NCI-H146 treated with DMSO at 0.1 percent for 48 hours (cell line): Measurements from ENCODE around the gene ZBTB7C.

Source experiments
- DNase-seq: peaks from one replicate; lab custom pipeline; 2025; ENCODE audit not compliant: unreplicated experiment; lab: John Stamatoyannopoulos, UW

Gene ZBTB7C

GRCh38 chr18:48100165-48100575 is 309.0 kb downstream of the ZBTB7C start:
- DNase-seq, result no peak

DNA sequence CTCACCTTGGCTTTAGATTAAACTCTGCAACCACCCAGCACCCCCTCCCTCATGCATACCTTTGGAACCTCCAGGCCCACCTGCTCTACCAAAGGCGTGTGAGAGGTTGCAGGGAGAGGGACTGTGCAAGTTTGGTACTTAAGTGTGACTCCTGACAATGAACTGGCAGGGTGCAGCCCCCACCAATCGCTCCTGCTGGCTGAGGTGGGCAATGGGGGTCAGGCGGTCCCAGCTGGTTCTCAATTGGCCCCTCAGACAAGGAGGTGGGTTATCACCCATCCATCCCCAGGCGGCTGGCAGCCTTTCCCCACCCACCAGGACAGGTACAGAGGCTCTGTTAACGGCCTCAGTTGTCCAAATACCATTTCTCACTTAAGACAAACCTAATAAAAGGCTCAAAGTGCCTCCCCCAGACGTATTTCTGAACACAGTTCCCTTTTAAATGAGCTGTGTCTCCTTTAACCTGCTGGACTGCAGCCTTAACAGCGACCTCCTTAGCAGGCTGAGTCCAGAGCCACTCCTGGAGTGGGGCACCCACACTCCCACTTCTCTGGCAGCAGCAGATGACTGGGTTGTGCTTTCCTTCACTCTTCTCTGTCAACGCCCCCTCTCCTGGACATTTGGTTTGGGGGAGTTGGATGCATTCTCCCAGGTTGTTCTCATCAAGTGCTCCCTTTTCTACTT is 309.6 kb downstream of the ZBTB7C start:
- DNase-seq, result no peak

- no peak for DNase-seq
Observed at GRCh38 chr18:48098538-48098937, 310.6 kb downstream of the ZBTB7C start.

DNA sequence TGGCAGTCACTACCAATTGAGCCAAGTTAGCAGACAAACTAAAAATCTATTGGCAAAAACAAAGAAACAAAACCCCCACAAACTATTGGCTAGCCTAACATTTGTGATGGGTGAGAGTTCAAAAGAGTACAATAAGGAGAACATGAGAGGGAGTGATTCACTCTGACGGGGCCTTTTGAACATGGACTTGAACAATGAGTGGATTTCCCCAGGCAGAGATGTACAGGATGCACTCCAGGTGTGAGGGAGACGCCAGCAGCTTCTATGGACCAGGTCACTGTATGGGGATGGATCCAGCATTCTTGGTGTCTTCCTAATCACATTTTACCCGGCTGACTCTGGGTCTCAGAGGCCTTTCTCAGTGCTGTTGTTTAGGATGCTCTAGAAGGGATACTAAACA is 311.2 kb downstream of the ZBTB7C start:
- DNase-seq, result no peak

GRCh38 chr18:48095726-48096125 is 313.5 kb downstream of the ZBTB7C start:
- no peak for DNase-seq

DNA sequence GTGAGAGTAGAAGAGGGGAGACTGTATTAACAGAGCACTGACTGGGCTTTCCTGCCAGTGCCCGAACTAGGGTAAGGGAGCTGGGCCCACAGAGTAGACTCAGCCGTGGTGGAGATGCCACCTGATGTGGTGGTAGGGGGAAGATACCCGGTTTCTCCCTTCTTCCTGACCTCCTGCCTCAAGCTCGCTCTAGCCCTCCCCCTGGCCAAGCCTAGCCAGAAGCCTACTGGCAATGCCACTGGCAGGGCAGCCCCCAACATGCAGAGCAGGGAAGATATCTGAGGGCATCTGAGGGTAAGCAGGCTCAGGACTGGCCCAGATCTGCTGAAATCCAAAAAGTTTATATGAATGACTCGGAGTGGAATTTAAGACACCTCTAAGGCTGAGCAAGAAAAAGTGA is 316.1 kb downstream of the ZBTB7C start:
- DNase-seq, result no peak

- DNase-seq, result no peak
Observed at GRCh38 chr18:48091869-48092497, 317.2 kb downstream of the ZBTB7C start.

DNA sequence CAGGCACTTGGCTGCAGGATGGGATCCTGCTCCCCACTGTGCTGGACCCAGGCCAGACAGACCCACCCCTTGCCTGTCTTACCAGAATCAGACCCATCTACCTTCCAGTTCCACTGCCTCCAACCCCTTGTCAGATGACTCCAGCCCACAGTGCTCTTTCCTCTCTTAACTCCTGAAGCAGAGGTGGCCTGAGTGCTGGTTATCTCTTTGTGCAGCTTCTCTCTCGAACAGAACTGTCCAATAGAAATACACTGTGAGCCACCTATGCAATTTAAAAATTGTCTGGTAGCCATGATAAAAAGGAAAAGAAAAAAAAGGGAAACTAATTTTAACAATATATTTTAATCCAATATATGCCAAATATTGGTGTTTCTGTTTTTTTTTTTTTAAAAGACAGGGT is 318.5 kb downstream of the ZBTB7C start:
- no peak for DNase-seq

- no peak for DNase-seq
Observed at GRCh38 chr18:48090021-48090420, 319.2 kb downstream of the ZBTB7C start.

DNA sequence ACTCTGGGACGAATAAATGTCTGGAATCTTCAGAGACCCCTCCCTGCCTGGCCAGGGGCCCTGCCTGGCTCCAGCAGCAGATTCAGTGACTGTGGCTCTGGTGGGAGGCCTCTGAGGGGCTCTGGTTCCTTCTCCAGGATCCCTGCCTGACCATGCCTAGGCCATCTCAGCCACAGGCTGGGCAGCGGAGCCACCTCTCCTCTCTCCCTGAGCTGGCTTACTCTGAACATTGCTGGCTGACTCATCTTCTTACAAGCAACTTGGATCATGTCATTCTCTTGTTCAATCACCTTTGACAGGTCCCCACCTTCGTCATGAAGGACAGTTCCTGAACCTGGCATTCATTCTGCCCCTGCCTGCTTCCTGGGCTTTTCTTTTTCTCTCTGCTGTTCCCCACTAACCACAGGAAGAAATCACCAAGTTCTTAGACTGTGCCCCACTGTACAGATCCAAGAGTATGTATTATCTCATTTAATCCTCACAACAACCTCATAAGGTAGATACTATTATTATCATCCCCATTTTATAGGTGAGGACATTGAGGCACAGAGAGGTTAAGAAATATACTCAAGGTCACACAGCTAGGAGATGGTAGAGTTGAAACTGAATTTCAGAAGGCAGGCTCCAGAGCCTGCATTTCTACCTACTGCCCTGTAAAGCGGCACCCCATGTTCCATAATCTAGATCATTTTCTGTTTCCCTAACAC is 323.2 kb downstream of the ZBTB7C start:
- no peak for DNase-seq

DNA sequence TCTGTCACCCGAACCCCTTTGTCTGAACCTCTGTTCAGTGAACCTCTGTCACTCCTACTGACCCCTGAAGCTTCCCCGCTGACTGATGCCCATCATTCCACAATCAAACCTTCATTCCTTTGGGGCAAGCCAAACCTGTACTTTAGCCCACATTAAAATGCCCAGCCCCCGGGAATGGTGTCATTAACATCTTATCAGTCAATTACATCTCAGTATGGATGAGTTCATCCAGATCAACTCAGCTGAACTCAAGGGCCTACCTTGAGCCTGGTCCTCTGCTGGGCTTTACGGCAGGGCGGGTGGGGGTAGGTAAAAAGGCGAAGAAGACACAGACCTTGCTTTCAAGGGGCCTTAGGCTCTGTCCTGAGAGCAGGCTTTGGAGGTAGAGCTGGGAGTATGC is 324.3 kb downstream of the ZBTB7C start:
- no peak for DNase-seq

GRCh38 chr18:48084041-48084757 is 325.0 kb downstream of the ZBTB7C start:
- no peak for DNase-seq

DNA sequence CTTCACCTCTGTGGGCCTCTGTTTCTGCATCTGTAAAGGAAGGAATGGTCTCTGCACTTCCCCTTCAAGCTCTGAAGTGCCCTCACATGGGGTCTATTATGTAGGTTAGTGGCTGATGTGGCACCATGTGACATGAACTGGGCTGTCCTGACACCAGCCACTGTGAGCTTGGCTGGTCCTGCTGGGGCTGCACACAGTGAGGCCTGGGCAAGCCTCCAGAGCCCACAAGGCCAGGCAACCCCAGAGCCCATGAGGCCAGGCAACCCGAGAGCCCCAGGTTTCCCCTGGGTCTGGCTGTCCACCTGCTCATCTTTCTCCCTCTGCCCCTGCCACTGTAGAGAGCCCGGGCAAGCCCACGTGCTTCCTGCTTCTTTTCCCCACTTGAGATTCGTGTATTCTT is 328.6 kb downstream of the ZBTB7C start:
- DNase-seq, result no peak

DNA sequence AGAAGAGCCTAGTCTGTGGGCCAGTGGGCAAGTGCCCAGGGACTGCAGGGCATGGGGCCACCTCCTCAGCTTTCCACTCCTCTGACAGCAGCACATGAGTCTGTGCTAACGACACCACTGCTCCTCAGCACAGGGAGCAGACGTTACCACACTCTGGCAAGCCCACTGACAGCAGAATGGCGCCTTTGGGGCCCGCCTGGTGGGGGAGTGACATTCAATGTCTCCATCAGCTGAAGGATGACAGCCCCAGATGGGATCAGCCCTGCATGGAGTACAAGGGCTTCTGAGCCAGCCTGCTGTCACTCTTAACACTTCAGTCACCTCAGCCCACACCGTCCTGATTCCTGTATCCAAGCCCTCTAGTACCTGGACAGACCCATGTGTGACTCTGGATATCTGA is 329.3 kb downstream of the ZBTB7C start:
- no peak for DNase-seq

GRCh38 chr18:48078448-48078847 is 330.7 kb downstream of the ZBTB7C start:
- no peak for DNase-seq

DNA sequence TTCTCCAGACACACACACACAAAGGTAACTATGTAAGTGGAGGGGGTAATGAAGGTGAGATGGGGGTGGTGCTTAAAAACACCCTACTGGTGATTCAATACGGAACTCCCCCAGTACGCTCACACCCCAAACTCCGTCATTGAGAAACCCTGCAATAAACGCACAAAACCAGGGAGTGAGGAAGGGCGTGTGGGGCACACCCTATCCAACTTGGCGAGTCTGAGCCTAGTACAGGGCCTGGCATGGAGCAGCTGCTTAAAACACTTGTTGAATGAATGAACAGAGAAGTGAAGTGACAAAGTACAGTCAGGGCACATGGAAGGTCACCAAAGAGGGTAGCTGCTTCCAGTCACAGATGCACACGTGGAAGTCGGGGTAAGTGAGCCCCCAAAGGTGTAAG is 331.9 kb downstream of the ZBTB7C start:
- DNase-seq, result no peak

- DNase-seq, result no peak
Observed at GRCh38 chr18:48076461-48076860, 332.7 kb downstream of the ZBTB7C start.

DNA sequence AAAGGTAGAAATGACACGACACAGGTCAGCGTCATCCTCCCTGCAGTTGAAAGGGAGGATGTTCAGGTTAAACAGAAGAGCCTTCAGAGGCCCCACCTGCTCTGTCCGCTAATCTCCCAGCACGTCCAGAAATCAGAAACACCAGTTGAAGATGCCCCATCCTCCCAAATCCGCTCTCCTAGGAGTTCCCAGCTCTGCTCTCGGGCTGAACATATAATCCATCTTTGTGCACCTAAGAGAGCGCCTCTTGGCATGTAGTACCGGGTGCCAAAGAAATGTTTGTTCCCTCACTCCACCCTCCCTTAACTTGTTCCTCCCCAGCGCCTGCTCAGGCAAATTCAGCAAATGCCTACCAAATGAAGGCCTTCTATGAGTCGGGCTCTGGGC is 333.5 kb downstream of the ZBTB7C start:
- DNase-seq, result no peak

GRCh38 chr18:48074929-48075706 is 334.1 kb downstream of the ZBTB7C start:
- no peak for DNase-seq

DNA sequence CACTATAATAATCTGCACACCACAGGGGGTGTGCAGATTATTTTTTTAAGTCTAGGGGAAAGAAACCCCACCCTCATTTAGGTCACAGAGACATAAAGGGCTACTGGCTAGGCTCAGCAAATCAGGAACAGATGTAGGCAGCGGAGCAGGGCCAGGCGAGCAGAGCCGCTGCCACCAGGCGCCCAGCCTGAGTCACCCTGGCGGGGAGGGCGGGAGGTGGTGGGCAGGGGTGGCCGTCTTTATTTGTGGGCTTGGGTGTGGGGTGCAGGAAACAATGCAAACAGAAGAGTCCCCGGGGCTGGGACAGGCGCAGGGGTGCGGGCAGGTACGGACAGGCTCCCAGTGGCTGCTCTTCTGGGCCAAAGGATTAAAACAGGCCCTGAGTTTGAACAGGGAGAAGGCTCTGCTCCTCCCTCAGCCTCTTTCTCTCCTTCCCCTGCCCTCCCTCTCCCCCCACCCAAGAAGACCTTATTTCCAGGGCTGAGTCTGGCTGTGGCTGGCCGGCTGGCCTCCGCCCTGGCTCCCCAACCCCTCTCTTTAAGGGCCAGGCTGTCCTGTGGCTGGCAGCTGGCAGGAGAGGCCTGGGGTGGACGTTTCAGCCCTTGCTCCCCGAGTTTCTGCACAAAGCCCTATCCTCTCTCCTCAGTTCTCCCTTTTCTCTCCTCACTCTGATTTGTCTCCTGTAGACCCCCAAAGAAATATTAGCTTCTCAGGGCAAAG is 335.8 kb downstream of the ZBTB7C start:
- DNase-seq, result no peak
